CD4-positive, alpha-beta T cell treated with Interleukin-1 beta for 1 hour (primary cell): Measurements from ENCODE around the gene NPLOC4.

Experiments used
- DNase-seq, 2 donors: peaks; one replicate each; pipeline ENCODE4 v3.0.0-alpha.2; 2020 to 2022

The NPLOC4 gene

GRCh38 chr17:81662002-81662401 is 25.1 kb upstream of the NPLOC4 start:
- no peak for DNase-seq

GRCh38 chr17:81660441-81660840 is 23.5 kb upstream of the NPLOC4 start:
- no peak for DNase-seq

GRCh38 chr17:81659038-81659437 is 22.1 kb upstream of the NPLOC4 start:
- no peak for DNase-seq

GRCh38 chr17:81656835-81657234 is 19.9 kb upstream of the NPLOC4 start:
- no peak for DNase-seq

- DNase-seq = no peak
These were observed 19.3 kb upstream of the NPLOC4 start, which contains the start of gene PDE6G for GRCh38 chr17:81656118-81656743. Gene PDE6G (minus strand): TSS chr17:81656542. CDS start chr17:81653305, 3,237 bp downstream.

GRCh38 chr17:81655378-81656117 is 18.6 kb upstream of the NPLOC4 start:
- DNase-seq = no peak

- peak in 1 of 2 donors; percentile 21 for DNase-seq
These were observed 16.2 kb upstream of the NPLOC4 start for GRCh38 chr17:81652906-81653771.

- no peak for DNase-seq
These were observed 14.8 kb upstream of the NPLOC4 start for GRCh38 chr17:81651692-81652091.

- no peak for DNase-seq
These were observed 14.0 kb upstream of the NPLOC4 start for GRCh38 chr17:81650951-81651350.

- DNase-seq = no peak
These were observed 11.8 kb upstream of the NPLOC4 start for GRCh38 chr17:81648707-81649085.

- DNase-seq = no peak
These were observed 11.2 kb upstream of the NPLOC4 start for GRCh38 chr17:81648013-81648706.

GRCh38 chr17:81647640-81648012 is 10.7 kb upstream of the NPLOC4 start:
- no peak for DNase-seq

GRCh38 chr17:81646869-81647600 is 10.1 kb upstream of the NPLOC4 start:
- DNase-seq = no peak

- no peak for DNase-seq
These were observed 8.4 kb upstream of the NPLOC4 start for GRCh38 chr17:81644976-81645952.

GRCh38 chr17:81644496-81644895 is 7.6 kb upstream of the NPLOC4 start:
- no peak for DNase-seq

GRCh38 chr17:81641825-81642489 is 5.0 kb upstream of the NPLOC4 start:
- DNase-seq = no peak

- DNase-seq = no peak
These were observed 3.1 kb upstream of the NPLOC4 start for GRCh38 chr17:81640011-81640410.

- no peak for DNase-seq
These were observed 1.8 kb upstream of the NPLOC4 start for GRCh38 chr17:81638683-81639082.

GRCh38 chr17:81635973-81636504 is 873 bp downstream of the NPLOC4 start:
- DNase-seq = no peak

GRCh38 chr17:81635431-81635830 is 1.5 kb downstream of the NPLOC4 start:
- DNase-seq = no peak
